Stomach (tissue), 4 donors: ENCODE data around the gene BTG4.

ENCODE experiments used
- CTCF ChIP-seq, 7 experiments: fragments of 450-650 bp in 4 of 7; fragments of 200-600 bp in 3 of 7; sonication (generic) in 3 of 7; IDR thresholded peaks; one replicate each; pipeline ENCODE4 v1.5.1; 2016 to 2019; ENCODE audit warnings: antibody characterized with exemption in 7 of 7, control low read depth in 2 of 7, mild to moderate bottlenecking in 1 of 7
- EP300 ChIP-seq: sonication (generic); formaldehyde crosslinking; IDR thresholded peaks from one replicate; pipeline ENCODE4 v1.6.1; 2017; ENCODE audit warnings: antibody characterized with exemption
- POLR2AphosphoS5 ChIP-seq, 3 donors: sonication (generic); formaldehyde crosslinking; IDR thresholded peaks; one replicate each; pipeline ENCODE4 v1.6.1; 2016; ENCODE audit warnings: antibody characterized with exemption in 3 of 3

GRCh38 chr11:111557425-111558111, 45.4 kb upstream of the BTG4 start:
- TF ChIP-seq CTCF (IDR thresholded peaks at IDR 0.05) (no peak), EP300 (no peak), POLR2AphosphoS5 (IDR thresholded peaks at IDR 0.05) (peak in 2 of 3 donors; percentile 35 to 43)
